Muscle of leg (tissue), 11 donors: ENCODE measurements around the gene FPGS. TPM values are rescaled to one million over a fixed set of nuclear protein-coding genes. Genes with fewer than 3 reads are reported as not detected.

ENCODE experiments used
- DNase-seq: peaks from one replicate; pipeline ENCODE4 v3.0.0; 2013
- H3K27ac ChIP-seq: one replicate; pipeline ENCODE4 v1.5.1; 2013; ENCODE audit warnings: mild to moderate bottlenecking, low read length, control low read depth
- H3K27me3 ChIP-seq: one replicate; pipeline ENCODE4 v1.6.1; 2013; ENCODE audit warnings: low read length; ENCODE audit not compliant: control insufficient read depth, insufficient read depth
- H3K36me3 ChIP-seq: one replicate; pipeline ENCODE4 v1.6.1; 2013; ENCODE audit warnings: low read length; ENCODE audit not compliant: control insufficient read depth, insufficient read depth
- H3K4me1 ChIP-seq: one replicate; pipeline ENCODE4 v1.6.1; 2013; ENCODE audit warnings: low read length; ENCODE audit not compliant: control insufficient read depth, insufficient read depth
- H3K4me3 ChIP-seq: one replicate; pipeline ENCODE4 v1.5.1; 2013; ENCODE audit warnings: low read length, control low read depth
- H3K9me3 ChIP-seq: replicated peaks from 2 replicates; pipeline ENCODE4 v1.6.1; 2013; ENCODE audit warnings: low read depth, low read length; ENCODE audit not compliant: control insufficient read depth
- WGBS: methylation state at CpG from one replicate; pipeline ENCODE4 v1.1.5; 2013; ENCODE audit warnings: missing lambda C conversion rate; ENCODE audit not compliant: insufficient coverage; 5-methylcytosine and 5-hydroxymethylcytosine counted together
- polyA plus RNA-seq, 8 donors: library from polyadenylated mRNA; unstranded; fragments of 120-200 nt; gene quantifications; one replicate each; pipeline versions ENCODE4 v1.2.1 to v1.2.3, GENCODE V29; 2013; ENCODE audit warnings: inconsistent platforms in 1 of 8, low replicate concordance in 1 of 8; ENCODE audit not compliant: insufficient read length in 8 of 8, insufficient read depth in 1 of 8
- total RNA-seq: library from RNA; stranded (reverse); fragments of 120-200 nt; gene quantifications from one replicate; pipeline ENCODE4 v1.2.4, GENCODE V29; 2013

FPGS gene
- total and polyA plus RNA-seq, 9 donors = 34.7 to 52.4 (median 43.6) TPM

- DNase-seq = no peak
- Histone ChIP-seq H3K9me3 (no peaks in the 10 kb centered on the region), H3K27ac (no peak overlapping the region), H3K27me3 (peaks cover 20% of the 10 kb centered on the region), H3K4me3 (no peak overlapping the region), H3K36me3 (peaks cover 19% of the 10 kb centered on the region), H3K4me1 (peaks cover 35% of the 10 kb centered on the region)
- WGBS = 100% methylated on average over 2 of the region's 5 CpGs
Observed at GRCh38 chr9:127758843-127759242, 43.8 kb upstream of the FPGS start.

GRCh38 chr9:127761061-127761460 is 41.6 kb upstream of the FPGS start:
- no peak overlapping the region for H3K4me3 ChIP-seq

GRCh38 chr9:127761491-127761956 is 41.2 kb upstream of the FPGS start:
- Histone ChIP-seq H3K27me3 (peaks cover 2% of the 10 kb centered on the region), H3K4me3 (no peak overlapping the region), H3K36me3 (peaks cover 16% of the 10 kb centered on the region), H3K27ac (peak overlapping the region; percentile 71), H3K9me3 (no peaks in the 10 kb centered on the region), H3K4me1 (peaks cover 25% of the 10 kb centered on the region)
- no peak for DNase-seq
- WGBS = 39% methylated on average over 4 of the region's 5 CpGs

More at GRCh38 chr9:127761061-127761460, 41.6 kb upstream of the FPGS start:
- DNase-seq = no peak
- Histone ChIP-seq H3K27me3 (peaks cover 4% of the 10 kb centered on the region), H3K36me3 (peaks cover 19% of the 10 kb centered on the region), H3K27ac (peak overlapping the region; percentile 29), H3K4me1 (peaks cover 25% of the 10 kb centered on the region), H3K9me3 (no peaks in the 10 kb centered on the region)
- 80% methylated on average over 5 of the region's 5 CpGs for WGBS

- H3K27me3 ChIP-seq = peaks cover 2% of the 10 kb centered on the region
- no peaks in the 10 kb centered on the region for H3K9me3 ChIP-seq
- H3K27ac ChIP-seq = peak overlapping the region; percentile 71
- peaks cover 31% of the 10 kb centered on the region for H3K4me1 ChIP-seq
- 23% methylated on average over 16 of the region's 16 CpGs for WGBS
- no peak overlapping the region for H3K4me3 ChIP-seq
- DNase-seq = peak; percentile 64
- H3K36me3 ChIP-seq = peaks cover 21% of the 10 kb centered on the region
Observed at GRCh38 chr9:127762111-127762676, 40.5 kb upstream of the FPGS start.

- H3K36me3 ChIP-seq = peaks cover 20% of the 10 kb centered on the region
- H3K9me3 ChIP-seq = no peaks in the 10 kb centered on the region
- peak; percentile 62 for DNase-seq
- H3K27me3 ChIP-seq = peaks cover 2% of the 10 kb centered on the region
- H3K4me1 ChIP-seq = peaks cover 43% of the 10 kb centered on the region
- WGBS = 40% methylated on average over 7 of the region's 7 CpGs
- H3K27ac ChIP-seq = peak overlapping the region; percentile 71
- H3K4me3 ChIP-seq = no peak overlapping the region
Observed at GRCh38 chr9:127763918-127764384, 38.7 kb upstream of the FPGS start.

- Histone ChIP-seq H3K9me3 (no peaks in the 10 kb centered on the region), H3K36me3 (peaks cover 17% of the 10 kb centered on the region), H3K4me3 (no peak overlapping the region), H3K4me1 (peaks cover 50% of the 10 kb centered on the region), H3K27me3 (peaks cover 2% of the 10 kb centered on the region), H3K27ac (no peak overlapping the region)
- WGBS = 70% methylated on average over 1 of the region's 1 CpG
- no peak for DNase-seq
Observed at GRCh38 chr9:127765418-127765817, 37.3 kb upstream of the FPGS start.

GRCh38 chr9:127767410-127767809 is 35.3 kb upstream of the FPGS start:
- Histone ChIP-seq H3K4me3 (no peak overlapping the region), H3K36me3 (peaks cover 11% of the 10 kb centered on the region), H3K27ac (peak overlapping the region; percentile 79), H3K9me3 (no peaks in the 10 kb centered on the region), H3K4me1 (peaks cover 47% of the 10 kb centered on the region), H3K27me3 (peaks cover 2% of the 10 kb centered on the region)
- 20% methylated on average over 2 of the region's 3 CpGs for WGBS
- DNase-seq = no peak

GRCh38 chr9:127767909-127768331 is 34.8 kb upstream of the FPGS start:
- peaks cover 42% of the 10 kb centered on the region for H3K4me1 ChIP-seq
- H3K4me3 ChIP-seq = no peak overlapping the region
- H3K36me3 ChIP-seq = peaks cover 8% of the 10 kb centered on the region
- peak overlapping the region; percentile 79 for H3K27ac ChIP-seq
- no peaks in the 10 kb centered on the region for H3K9me3 ChIP-seq
- 8% methylated on average over 4 of the region's 13 CpGs for WGBS
- no peaks in the 10 kb centered on the region for H3K27me3 ChIP-seq
- DNase-seq = peak; percentile 67

GRCh38 chr9:127768698-127769097 is 34.0 kb upstream of the FPGS start:
- DNase-seq = no peak
- peaks cover 9% of the 10 kb centered on the region for H3K36me3 ChIP-seq
- peak overlapping the region; percentile 79 for H3K27ac ChIP-seq
- H3K4me3 ChIP-seq = no peak overlapping the region
- H3K4me1 ChIP-seq = peaks cover 39% of the 10 kb centered on the region
- no peaks in the 10 kb centered on the region for H3K27me3 ChIP-seq
- no peaks in the 10 kb centered on the region for H3K9me3 ChIP-seq
- WGBS = 70% methylated on average over 8 of the region's 8 CpGs

GRCh38 chr9:127769101-127769500 is 33.6 kb upstream of the FPGS start:
- Histone ChIP-seq H3K27me3 (no peaks in the 10 kb centered on the region), H3K36me3 (peaks cover 13% of the 10 kb centered on the region), H3K4me1 (peaks cover 37% of the 10 kb centered on the region), H3K4me3 (no peak overlapping the region), H3K9me3 (no peaks in the 10 kb centered on the region), H3K27ac (peak overlapping the region; percentile 79)
- no peak for DNase-seq
- WGBS = no CpG with 5 or more reads among the region's 5 CpGs
